PC-3 (cell line): ENCODE data around the gene CCDC91. TPM values are rescaled to one million over a fixed set of nuclear protein-coding genes. Genes with fewer than 3 reads are reported as not detected.

ENCODE experiments used
- ATAC-seq: fragments of 200-7000 bp; cut with Tn5 transposase; 2 replicates; pipeline ENCODE4 v1.9.1; 2020; ENCODE audit warnings: mild to moderate bottlenecking, moderate library complexity
- BruUV-seq: library from RNA; stranded (reverse); fragments of 400-500 nt; replicated peaks from 2 replicates; lab custom pipeline; 2021; lab: Mats Ljungman, UMichigan
- CTCF ChIA-PET: fragments of 300-600 bp; sonication (Branson Sonifier 250); formaldehyde crosslinking; loops from one replicate; lab custom pipeline; 2022; ENCODE audit warnings: antibody characterized with exemption; lab: Charles Lee
- POLR2A ChIA-PET: fragments of 300-600 bp; sonication (Branson Sonifier 250); formaldehyde crosslinking; loops from one replicate; lab custom pipeline; 2022; ENCODE audit warnings: antibody characterized with exemption; ENCODE audit not compliant: unreplicated experiment; lab: Charles Lee
- DNase-seq: peaks from one replicate; pipeline ENCODE4 v3.0.0-alpha.2; 2015
- H2AFZ ChIP-seq: fragments of 300-600 bp; sonication (generic); 2 replicates; pipeline ENCODE4 v1.6.0; 2016; ENCODE audit warnings: antibody characterized with exemption, low read length
- H3F3A ChIP-seq: fragments of 300-600 bp; sonication (generic); one replicate; pipeline ENCODE4 v1.6.0; 2017; ENCODE audit warnings: antibody characterized with exemption, low read length, control low read depth, mild to moderate bottlenecking; ENCODE audit not compliant: unreplicated experiment
- H3K27ac ChIP-seq: fragments of 300-600 bp; sonication (generic); 2 replicates; pipeline ENCODE4 v1.5.1; 2016; ENCODE audit warnings: mild to moderate bottlenecking, low read length
- H3K27me3 ChIP-seq: fragments of 300-600 bp; sonication (generic); 2 replicates; pipeline ENCODE4 v1.6.1; 2016; ENCODE audit warnings: low read length, mixed read lengths
- H3K36me3 ChIP-seq: fragments of 300-600 bp; sonication (generic); 2 replicates; pipeline ENCODE4 v1.6.1; 2016; ENCODE audit warnings: low read depth, mixed run types, low read length, mixed read lengths
- H3K4me1 ChIP-seq: fragments of 300-600 bp; sonication (generic); 2 replicates; pipeline ENCODE4 v1.5.1; 2016; ENCODE audit warnings: low read length; ENCODE audit not compliant: insufficient read depth
- H3K4me2 ChIP-seq: fragments of 300-600 bp; sonication (generic); 2 replicates; pipeline ENCODE4 v1.6.0; 2016; ENCODE audit warnings: low read length
- H3K4me3 ChIP-seq: fragments of 300-600 bp; sonication (generic); 2 replicates; pipeline ENCODE4 v1.5.1; 2016; ENCODE audit warnings: mild to moderate bottlenecking, low read length, mixed read lengths
- H3K79me2 ChIP-seq: fragments of 300-600 bp; sonication (generic); 2 replicates; pipeline ENCODE4 v1.6.1; 2017; ENCODE audit warnings: low read length, mixed read lengths
- H3K9ac ChIP-seq: fragments of 300-600 bp; sonication (generic); 2 replicates; pipeline ENCODE4 v1.6.0; 2016; ENCODE audit warnings: mild to moderate bottlenecking, low read length
- H3K9me2 ChIP-seq: fragments of 300-600 bp; sonication (generic); replicated peaks from 2 replicates; pipeline ENCODE4 v1.6.1; 2016; ENCODE audit warnings: mixed run types, low read length, mixed read lengths
- H3K9me3 ChIP-seq: fragments of 300-600 bp; sonication (generic); 2 replicates; pipeline ENCODE4 v1.6.1; 2016; ENCODE audit warnings: low read length, mixed read lengths
- H4K20me1 ChIP-seq: fragments of 300-600 bp; sonication (generic); 2 replicates; pipeline ENCODE4 v1.6.1; 2016; ENCODE audit warnings: low read length, mixed read lengths
- CTCF ChIP-seq: fragments of 300-600 bp; sonication (generic); conservative IDR thresholded peaks from 2 replicates; pipeline ENCODE4 v1.5.1; 2017; ENCODE audit warnings: antibody characterized with exemption, low read depth, mild to moderate bottlenecking, low read length
- EZH2 ChIP-seq: fragments of 300-600 bp; sonication (generic); IDR thresholded peaks from one replicate; pipeline ENCODE4 v1.6.1; 2017; ENCODE audit warnings: antibody characterized with exemption, mild to moderate bottlenecking, low read length; ENCODE audit not compliant: unreplicated experiment
- EZH2phosphoT487 ChIP-seq: fragments of 300-600 bp; sonication (generic); IDR thresholded peaks from 2 replicates; pipeline ENCODE4 v1.6.1; 2018; ENCODE audit warnings: mild to moderate bottlenecking, antibody characterized with exemption, low read length, borderline replicate concordance
- intact Hi-C: fragments of 100-400 bp; cut with micrococcal nuclease; formaldehyde crosslinking; loops from 2 replicates; pipeline ENCODE4 v1.9.0; 2023
- total RNA-seq: library from RNA; depleted of rRNA; stranded (reverse); fragments of >200 nt; gene quantifications from 2 replicates; pipeline ENCODE4 v1.2.3, GENCODE V29; 2014

Gene CCDC91
- total RNA-seq, 1 experiment from 2014 or later, result 15.7 TPM

DNA sequence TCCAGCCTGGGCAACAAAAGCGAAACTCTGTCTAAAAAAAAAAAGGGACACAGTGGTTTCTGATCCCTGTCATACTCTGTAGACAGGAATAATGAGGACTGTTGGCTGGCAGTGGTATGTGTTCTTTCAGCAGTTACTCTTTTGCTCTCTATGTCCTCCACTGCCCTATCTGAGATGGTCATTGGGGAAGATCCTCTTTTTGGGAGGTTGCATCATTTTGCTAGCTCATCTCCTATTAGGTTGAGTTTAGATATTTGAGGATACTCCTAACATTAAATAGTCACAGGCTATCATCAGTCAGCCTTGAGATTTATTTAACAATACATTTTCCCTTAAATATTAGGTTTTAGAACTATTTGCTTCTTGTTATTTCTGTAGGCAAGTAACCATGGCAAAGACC lies 5.9 kb upstream of the CCDC91 start:
- Histone ChIP-seq H3K79me2 (no peaks in the 10 kb centered on the region), H3K9me2 (no peaks in the 10 kb centered on the region), H3K9ac (no peak overlapping the region), H4K20me1 (no peaks in the 10 kb centered on the region), H3K9me3 (0 out of 2 replicates have a peak, but pooled peaks cover 7% of the 10 kb centered on the region), H3K4me1 (no peaks in the 10 kb centered on the region), H3K27ac (no peak overlapping the region), H3K4me2 (no peak overlapping the region), H3K4me3 (no peak overlapping the region), H3K36me3 (0 out of 2 replicates have a peak, but pooled peaks cover 4% of the 10 kb centered on the region), H3K27me3 (no peaks in the 10 kb centered on the region), H3F3A (no peaks in the 10 kb centered on the region), H2AFZ (no peak overlapping the region)
- TF ChIP-seq EZH2phosphoT487, result no peak
- DNase-seq (no peak), ATAC-seq (no peak)
- intact Hi-C loops, result no loop called here
- POLR2A ChIA-PET, result no interaction called here
- CTCF ChIA-PET, result no interaction called here
- BruUV-seq, result no TSS peak

- Histone ChIP-seq H3K36me3 (0 out of 2 replicates have a peak, but pooled peaks cover 4% of the 10 kb centered on the region), H3K9me3 (0 out of 2 replicates have a peak, but pooled peaks cover 7% of the 10 kb centered on the region), H3K27ac (no peak overlapping the region), H3K4me1 (peaks cover 11% of the 10 kb centered on the region), H4K20me1 (no peaks in the 10 kb centered on the region), H3K79me2 (peaks cover 2% of the 10 kb centered on the region), H3K4me2 (no peak overlapping the region), H3K27me3 (no peaks in the 10 kb centered on the region), H2AFZ (no peak overlapping the region), H3K9me2 (no peaks in the 10 kb centered on the region), H3K9ac (no peak overlapping the region), H3K4me3 (no peak overlapping the region), H3F3A (no peaks in the 10 kb centered on the region)
- ATAC-seq, result no peak
- DNase-seq, result no peak
- CTCF ChIA-PET, result no interaction called here
- intact Hi-C loops, result no loop called here
- TF ChIP-seq EZH2phosphoT487 (no peak), EZH2 (no peak), CTCF (no peak)
- no TSS peak for BruUV-seq
- POLR2A ChIA-PET, result no interaction called here
These were observed 3.8 kb upstream of the CCDC91 start for GRCh38 chr12:28186500-28186899.

DNA sequence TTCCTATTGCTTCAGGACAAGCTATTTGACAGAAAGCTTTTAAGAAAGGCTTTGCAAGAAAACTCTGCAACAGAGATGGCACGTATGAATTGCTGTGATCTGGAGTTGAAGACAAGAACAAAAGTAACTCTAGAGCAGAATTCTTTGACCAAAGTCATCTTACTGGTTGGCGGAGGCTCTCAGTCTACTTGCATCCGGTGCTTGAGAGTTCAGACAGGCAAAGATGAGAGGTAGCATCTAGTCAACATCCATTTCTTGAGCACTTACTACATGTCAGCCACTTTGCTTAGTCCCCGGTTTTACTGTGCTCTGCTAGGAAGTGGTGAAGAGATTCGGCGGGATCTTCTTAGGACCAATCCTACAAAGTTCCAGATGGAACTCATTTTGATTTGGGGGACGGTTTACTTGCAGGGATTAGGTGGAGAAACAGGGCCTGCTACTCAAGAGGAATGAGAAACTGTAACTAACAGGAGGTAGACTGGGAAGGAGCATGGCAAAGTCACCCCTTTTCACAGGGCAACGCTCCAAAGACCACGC lies 404 bp upstream of the CCDC91 start:
- H3K36me3 ChIP-seq, result 0 out of 2 replicates have a peak, but pooled peaks cover 4% of the 10 kb centered on the region
- H3K4me3 ChIP-seq, result peak overlapping the region; percentile 76
- peak overlapping the region; percentile 83 for H2AFZ ChIP-seq
- 0 out of 2 replicates have a peak, but pooled peaks cover 7% of the 10 kb centered on the region for H3K9me3 ChIP-seq
- H3F3A ChIP-seq, result no peaks in the 10 kb centered on the region
- ChIA-PET CTCF (no interaction called here), POLR2A (interaction anchor here (0.8 kb wide), 1 partner anchor 220 kb away, joined by 6 read pairs; no protein-coding TSS in a partner anchor)
- H3K27ac ChIP-seq, result peak overlapping the region; percentile 88
- no peaks in the 10 kb centered on the region for H4K20me1 ChIP-seq
- DNase-seq, result no peak
- intact Hi-C loops, result loop anchor here (1.0 to 10.0 kb wide), 5 partner anchors 195 to 682 kb away; no protein-coding TSS in a partner anchor
- no peaks in the 10 kb centered on the region for H3K9me2 ChIP-seq
- H3K27me3 ChIP-seq, result no peaks in the 10 kb centered on the region
- no peak for ATAC-seq
- no peak for TF ChIP-seq CTCF
- TF ChIP-seq EZH2phosphoT487, result no peak
- H3K9ac ChIP-seq, result peak overlapping the region; percentile 91
- H3K79me2 ChIP-seq, result peaks cover 32% of the 10 kb centered on the region
- TSS peak; percentile 63 for BruUV-seq
- H3K4me2 ChIP-seq, result peak overlapping the region; percentile 84
- H3K4me1 ChIP-seq, result peaks cover 19% of the 10 kb centered on the region
